GM18951 (cell line): ENCODE results near the gene SH3RF1.

Experiments used
- POLR2A ChIP-seq: IDR thresholded peaks from 4 replicates; pipeline ENCODE4 v1.6.1; 2011; ENCODE audit warnings: mild to moderate bottlenecking; ENCODE audit not compliant: insufficient read length, insufficient read depth; ENCODE audit errors: extremely low read depth
- in situ Hi-C: fragments of 300-500 bp; cut with MboI; formaldehyde crosslinking; loops from one replicate; pipeline ENCODE4 v1.12.0; 2022; ENCODE audit warnings: low sequenced_read_pairs, mixed read lengths, inconsistent platforms; ENCODE audit not compliant: unreplicated experiment

Gene SH3RF1

GRCh38 chr4:169158861-169159260 is 111.9 kb downstream of the SH3RF1 start:
- no peak for TF ChIP-seq POLR2A

GRCh38 chr4:169158046-169158445 is 112.7 kb downstream of the SH3RF1 start:
- TF ChIP-seq POLR2A, result no peak
- in situ Hi-C loops, result no loop called here

More at GRCh38 chr4:169158861-169159260, 111.9 kb downstream of the SH3RF1 start:
- in situ Hi-C loops, result no loop called here

GRCh38 chr4:169156392-169156791 is 114.4 kb downstream of the SH3RF1 start:
- no peak for TF ChIP-seq POLR2A
- in situ Hi-C loops, result no loop called here

- no peak for TF ChIP-seq POLR2A
Observed at GRCh38 chr4:169154121-169154520, 116.6 kb downstream of the SH3RF1 start.

GRCh38 chr4:169153481-169154087 is 117.2 kb downstream of the SH3RF1 start:
- in situ Hi-C loops, result no loop called here
- no peak for TF ChIP-seq POLR2A

More at GRCh38 chr4:169154121-169154520, 116.6 kb downstream of the SH3RF1 start:
- in situ Hi-C loops, result no loop called here

- in situ Hi-C loops, result no loop called here
- no peak for TF ChIP-seq POLR2A
Observed at GRCh38 chr4:169152899-169153298, 117.9 kb downstream of the SH3RF1 start.

GRCh38 chr4:169152098-169152497 is 118.7 kb downstream of the SH3RF1 start:
- in situ Hi-C loops, result no loop called here
- TF ChIP-seq POLR2A, result no peak

GRCh38 chr4:169151671-169152070 is 119.1 kb downstream of the SH3RF1 start:
- no peak for TF ChIP-seq POLR2A
- in situ Hi-C loops, result no loop called here

GRCh38 chr4:169150806-169151205 is 120.0 kb downstream of the SH3RF1 start:
- in situ Hi-C loops, result no loop called here
- no peak for TF ChIP-seq POLR2A

- in situ Hi-C loops, result no loop called here
Observed at GRCh38 chr4:169148885-169149284, 121.9 kb downstream of the SH3RF1 start.

GRCh38 chr4:169147191-169147590 is 123.6 kb downstream of the SH3RF1 start:
- in situ Hi-C loops, result no loop called here
- TF ChIP-seq POLR2A, result no peak

More at GRCh38 chr4:169148885-169149284, 121.9 kb downstream of the SH3RF1 start:
- TF ChIP-seq POLR2A, result no peak

- in situ Hi-C loops, result no loop called here
- TF ChIP-seq POLR2A, result no peak
Observed at GRCh38 chr4:169144061-169144600, 126.6 kb downstream of the SH3RF1 start.

- TF ChIP-seq POLR2A, result no peak
- in situ Hi-C loops, result no loop called here
Observed at GRCh38 chr4:169143335-169143734, 127.4 kb downstream of the SH3RF1 start.

GRCh38 chr4:169142906-169143305 is 127.8 kb downstream of the SH3RF1 start:
- TF ChIP-seq POLR2A, result no peak
- in situ Hi-C loops, result no loop called here

GRCh38 chr4:169142391-169142790 is 128.4 kb downstream of the SH3RF1 start:
- TF ChIP-seq POLR2A, result no peak
- in situ Hi-C loops, result no loop called here

GRCh38 chr4:169139021-169139420 is 131.7 kb downstream of the SH3RF1 start:
- no peak for TF ChIP-seq POLR2A
- in situ Hi-C loops, result no loop called here
